NCI-H1105 (cell line): ENCODE data around the gene TRPV4.

ENCODE experiments used
- DNase-seq: peaks from one replicate; lab custom pipeline; 2025; lab: John Stamatoyannopoulos, UW

The TRPV4 gene

DNA sequence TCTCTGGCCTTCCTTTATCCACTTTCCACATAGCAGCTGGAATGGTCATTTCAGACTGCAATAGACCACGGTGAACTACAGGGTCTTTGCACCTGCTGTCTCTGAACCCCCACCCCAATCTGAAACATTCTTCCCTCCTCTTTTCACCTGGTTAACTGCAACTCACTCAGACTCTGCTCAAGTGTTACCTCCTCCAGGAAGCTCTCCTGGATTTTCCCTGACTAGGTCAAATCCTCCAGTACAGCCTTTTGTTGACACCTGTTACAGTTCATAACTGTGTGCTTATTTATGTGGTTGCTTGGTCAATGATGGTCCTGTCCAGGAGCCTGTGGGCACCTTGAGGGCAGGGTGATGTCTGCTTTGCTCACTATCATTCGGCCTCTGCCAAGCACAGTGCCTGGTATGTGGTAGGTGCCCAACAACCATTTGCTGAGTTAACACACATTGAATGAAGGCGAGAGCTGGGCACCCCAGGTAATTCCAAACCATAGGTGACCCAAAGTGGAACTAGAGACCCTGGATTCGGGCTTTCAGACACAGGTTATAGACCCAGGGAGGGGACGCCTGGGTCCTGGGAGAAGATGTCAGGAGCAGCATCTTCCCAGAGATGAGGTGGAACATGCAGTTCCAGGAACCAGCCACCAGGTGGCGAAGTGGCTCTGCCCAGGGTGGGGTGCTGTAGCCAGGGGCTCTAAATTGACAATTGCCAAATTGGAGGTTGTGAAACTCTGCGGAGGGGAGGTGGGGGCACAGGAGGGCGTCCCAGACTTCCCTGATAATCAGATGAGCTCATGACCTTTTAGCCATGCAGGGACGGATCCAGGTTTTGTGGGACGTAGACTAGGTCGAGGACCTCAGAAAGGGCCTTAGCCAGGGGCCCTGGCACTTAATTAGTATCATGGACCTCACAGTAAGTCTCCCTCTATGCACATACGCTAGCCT lies 28.1 kb downstream of the TRPV4 start:
- DNase-seq = peak; percentile 40

DNA sequence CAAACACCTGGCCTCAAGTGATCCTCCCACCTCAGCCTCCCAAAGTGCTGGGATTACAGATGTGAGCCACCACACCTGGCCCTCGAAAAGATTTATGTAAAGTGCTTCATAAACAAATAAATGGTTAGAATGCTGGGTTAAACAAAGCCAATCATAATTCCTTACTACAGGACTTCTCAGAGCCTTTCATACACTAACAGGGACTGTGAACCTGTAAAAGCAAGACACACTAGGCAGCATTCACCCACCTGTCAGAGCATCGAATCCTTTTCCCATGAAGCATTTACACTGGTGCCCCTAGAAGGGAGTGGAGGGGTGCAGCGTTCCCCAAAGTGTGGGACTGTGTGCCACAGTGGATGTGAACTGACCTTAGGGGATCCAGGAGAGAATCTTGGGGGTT lies 29.5 kb downstream of the TRPV4 start:
- no peak for DNase-seq

GRCh38 chr12:109802828-109803227 lies 30.4 kb downstream of the TRPV4 start:
- no peak for DNase-seq

- DNase-seq = no peak
These were observed 32.7 kb downstream of the TRPV4 start for GRCh38 chr12:109800536-109800935.

GRCh38 chr12:109798691-109799090 lies 34.5 kb downstream of the TRPV4 start:
- DNase-seq = no peak

DNA sequence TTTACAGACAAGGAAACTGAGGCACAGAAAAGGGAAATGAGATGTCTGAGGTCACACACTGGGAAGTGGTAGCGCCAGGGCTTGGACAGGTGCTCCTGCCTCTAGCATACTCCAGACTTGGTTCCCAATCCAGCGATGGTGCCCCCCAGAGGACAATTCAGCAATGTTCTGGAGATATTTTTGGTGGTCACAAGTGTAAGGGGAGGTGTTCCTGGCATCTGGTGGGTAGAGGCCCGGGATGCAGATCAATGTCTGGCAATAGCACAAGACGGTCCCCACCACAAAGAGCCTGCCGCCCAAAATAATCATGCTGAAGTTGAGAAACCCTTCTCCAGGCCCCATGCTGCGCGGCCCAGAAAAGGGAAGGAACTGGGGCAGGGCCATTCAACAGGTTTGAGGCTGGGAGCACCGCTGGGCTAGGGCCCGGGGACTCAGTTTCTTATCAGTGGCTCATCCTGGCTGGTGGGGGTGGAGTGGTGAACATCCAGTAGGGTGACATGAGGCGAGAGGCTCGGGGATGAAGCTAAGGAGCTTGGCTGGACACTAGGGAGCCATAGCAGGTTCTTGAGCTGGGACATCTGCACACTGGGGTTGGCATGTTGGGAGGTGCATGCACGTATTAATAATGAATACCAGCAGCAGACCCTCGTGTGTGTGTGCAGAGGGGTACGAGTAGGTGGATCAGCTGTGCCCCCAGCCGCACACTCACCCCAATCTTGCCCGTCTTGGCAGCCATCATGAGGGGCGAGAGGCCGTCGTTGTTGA lies 35.1 kb downstream of the TRPV4 start:
- no peak for DNase-seq

GRCh38 chr12:109796057-109796456 lies 37.1 kb downstream of the TRPV4 start:
- no peak for DNase-seq

DNA sequence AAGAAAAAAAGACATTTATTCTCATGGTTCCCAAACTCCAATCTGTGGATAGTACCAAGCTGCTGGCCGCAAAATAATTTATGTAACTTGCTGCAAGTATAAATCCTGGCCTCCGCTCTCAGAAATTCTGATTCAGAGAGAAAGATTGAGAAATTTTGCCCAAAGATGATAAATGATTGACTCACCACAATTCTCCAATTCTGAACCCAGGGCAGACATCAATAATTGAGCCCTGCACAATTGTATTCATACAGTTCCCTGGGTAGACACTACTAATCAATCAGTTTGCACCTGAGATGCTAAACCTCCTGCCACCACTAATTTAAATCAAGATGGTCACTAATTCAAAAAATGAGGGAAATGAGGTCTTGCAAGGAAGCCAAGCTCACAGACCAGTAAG lies 38.2 kb downstream of the TRPV4 start:
- DNase-seq = no peak

- no peak for DNase-seq
These were observed 39.2 kb downstream of the TRPV4 start for GRCh38 chr12:109793826-109794501.

DNA sequence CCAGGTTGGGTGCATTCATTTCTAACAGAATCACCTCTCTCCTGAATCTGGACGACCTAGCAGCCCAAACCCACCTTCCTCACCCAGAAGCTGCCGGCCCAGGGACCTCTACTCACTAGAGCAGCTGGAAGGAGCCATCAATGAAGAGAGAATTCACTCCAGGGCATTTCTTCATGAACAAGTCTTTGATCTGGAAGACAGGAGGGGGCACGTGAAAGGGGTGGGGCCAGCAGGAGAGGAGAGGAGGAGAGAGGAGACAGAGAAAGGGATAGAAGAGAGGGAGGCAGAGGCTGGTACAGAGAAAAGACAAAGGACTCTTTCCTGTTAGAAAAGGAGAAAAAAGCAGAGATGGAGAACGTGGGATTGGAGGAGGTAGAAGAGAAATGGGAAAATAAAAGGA lies 39.8 kb downstream of the TRPV4 start:
- DNase-seq = no peak

GRCh38 chr12:109792992-109793391 lies 40.2 kb downstream of the TRPV4 start:
- DNase-seq = no peak

- DNase-seq = no peak
These were observed 43.6 kb downstream of the TRPV4 start for GRCh38 chr12:109789526-109790048.

GRCh38 chr12:109786799-109787198 lies 46.4 kb downstream of the TRPV4 start:
- DNase-seq = no peak

DNA sequence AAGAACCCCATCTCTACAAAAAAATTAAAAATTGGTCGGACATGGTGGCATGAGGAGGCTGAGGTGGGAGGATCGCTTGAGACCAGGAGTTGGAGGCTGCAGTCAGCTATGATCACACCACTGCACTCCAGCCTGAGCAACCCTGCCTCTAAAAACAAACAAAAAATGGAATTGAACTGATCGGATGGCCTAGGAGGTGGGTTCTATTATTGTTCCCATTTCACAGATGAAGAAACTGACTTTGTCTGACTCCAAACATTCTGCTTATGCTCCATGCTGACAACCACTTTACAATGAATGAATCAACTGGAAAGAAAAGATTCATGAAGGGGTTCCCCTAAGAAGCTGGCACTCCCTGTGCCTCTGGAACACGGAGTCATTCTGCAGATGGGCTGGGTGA lies 47.3 kb downstream of the TRPV4 start:
- no peak for DNase-seq

DNA sequence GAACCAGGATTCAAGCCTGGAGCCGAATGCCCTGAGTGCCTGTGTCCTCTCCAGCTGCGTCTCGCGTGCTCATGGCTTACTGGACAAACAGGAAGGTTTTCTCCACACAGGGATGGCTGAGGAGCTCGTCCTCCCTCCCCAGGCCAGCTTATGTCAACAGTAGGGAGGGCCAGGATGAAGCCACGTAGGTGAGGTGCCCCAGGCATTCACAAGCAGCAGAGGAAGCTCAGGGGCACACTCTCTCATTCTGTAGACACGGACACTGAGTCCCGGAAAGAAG lies 49.3 kb downstream of the TRPV4 start:
- no peak for DNase-seq

DNA sequence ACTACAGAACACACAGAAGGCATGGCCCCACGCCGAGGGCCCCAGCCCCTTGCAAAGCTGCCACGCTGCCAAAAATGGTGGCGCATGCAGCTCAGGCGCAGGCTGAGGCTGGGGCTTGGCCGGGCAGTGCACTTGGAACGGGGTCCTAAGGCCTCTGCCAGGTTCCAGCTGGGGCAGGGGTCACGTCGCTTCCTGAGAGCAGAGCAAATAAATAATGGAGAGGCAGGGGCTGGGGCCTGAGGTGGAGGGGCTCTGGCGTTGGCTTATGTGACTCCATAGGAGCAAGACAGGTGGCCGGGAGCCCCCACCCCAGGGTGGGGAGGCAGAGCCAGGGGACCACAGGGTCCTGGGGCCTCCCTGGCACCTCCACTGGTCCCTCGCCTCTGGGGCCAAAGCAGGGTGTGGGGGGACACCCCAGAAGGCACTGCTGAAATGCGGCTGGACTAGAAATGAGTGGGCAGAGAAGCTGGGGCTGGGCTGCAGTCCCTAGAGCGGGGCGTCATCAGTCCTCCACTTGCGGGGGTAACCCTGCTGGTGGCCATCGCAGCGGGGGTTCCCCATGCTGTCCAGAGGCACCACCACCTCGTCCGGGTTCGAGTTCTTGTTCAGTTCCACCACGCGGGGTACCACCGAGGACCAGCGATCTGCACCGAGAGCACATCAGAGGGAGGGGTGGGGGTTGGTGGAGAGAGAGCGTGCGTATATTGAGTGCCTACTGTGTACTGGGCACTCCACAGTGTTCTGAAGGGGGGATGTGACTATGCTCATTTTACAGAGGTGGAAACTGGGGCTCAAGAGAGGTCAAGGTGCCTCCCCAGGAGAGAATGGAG lies 49.8 kb downstream of the TRPV4 start:
- no peak for DNase-seq

DNA sequence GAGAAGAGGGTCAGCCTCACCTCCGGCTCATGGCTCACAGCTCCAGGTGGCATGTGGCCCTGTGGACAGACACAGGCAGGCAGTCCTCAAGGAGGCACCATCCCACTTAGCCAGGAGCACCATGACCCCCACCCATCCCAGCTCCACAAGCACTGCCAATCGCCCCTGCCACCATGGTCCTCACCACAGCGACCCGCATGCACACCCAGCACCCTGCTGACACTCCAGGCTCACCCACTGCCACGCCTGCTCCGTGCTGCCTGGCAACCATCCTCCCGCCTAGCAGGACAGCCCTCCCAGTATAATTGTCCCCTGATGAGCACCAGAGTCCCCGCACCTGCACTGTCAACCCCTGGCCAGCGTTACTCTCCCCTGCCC lies 50.9 kb downstream of the TRPV4 start:
- DNase-seq = no peak

DNA sequence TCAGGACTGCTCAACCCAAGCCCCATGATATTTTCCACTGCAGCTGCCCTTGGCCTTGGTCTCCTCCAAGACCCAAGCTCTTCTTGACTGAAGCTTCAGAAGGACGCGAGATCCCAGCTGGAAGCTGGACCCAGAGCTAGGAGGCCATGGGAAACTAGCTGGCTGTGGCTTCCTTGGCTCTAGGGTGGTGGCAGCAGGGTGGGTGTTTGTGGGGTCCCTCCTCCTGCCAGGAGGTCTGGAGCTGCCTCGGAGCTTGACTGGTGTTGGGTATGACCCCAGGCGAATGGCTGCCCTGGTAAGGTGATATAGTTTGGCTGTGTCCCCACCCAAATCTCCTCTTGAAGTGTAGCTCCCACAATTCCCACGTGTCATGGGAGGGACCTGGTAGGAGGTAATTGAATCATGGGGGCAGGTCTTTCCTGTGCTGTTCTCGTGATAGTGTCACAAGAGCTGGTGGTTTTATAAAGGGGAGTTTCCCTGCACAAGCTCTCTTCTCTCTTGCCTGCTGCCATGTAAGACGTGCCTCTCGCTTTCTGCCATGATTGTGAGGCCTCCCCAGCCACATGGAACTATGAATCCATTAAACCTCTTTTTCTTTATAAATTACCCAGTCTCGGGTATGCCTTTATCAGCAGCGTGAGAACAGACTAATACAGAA lies 51.4 kb downstream of the TRPV4 start:
- no peak for DNase-seq

DNA sequence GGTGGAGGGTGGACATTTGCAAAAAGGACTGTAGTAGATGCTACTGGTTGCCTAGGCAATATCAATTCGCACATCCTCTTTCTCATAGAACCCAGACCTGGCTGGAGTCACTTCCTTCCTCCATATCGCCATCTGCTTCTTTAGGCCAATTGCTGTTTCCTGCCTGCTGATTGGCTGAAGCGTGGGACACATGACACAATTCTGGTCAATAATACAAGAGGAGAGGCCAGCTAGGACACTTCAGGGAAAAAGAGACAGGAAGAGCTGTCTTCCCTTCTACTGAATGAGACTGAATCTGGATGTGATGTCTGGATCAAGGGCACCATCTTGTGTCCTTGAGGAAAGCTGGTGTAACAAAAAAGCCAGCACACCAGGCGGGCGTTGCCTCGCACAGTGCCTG lies 53.8 kb downstream of the TRPV4 start:
- DNase-seq = no peak

DNA sequence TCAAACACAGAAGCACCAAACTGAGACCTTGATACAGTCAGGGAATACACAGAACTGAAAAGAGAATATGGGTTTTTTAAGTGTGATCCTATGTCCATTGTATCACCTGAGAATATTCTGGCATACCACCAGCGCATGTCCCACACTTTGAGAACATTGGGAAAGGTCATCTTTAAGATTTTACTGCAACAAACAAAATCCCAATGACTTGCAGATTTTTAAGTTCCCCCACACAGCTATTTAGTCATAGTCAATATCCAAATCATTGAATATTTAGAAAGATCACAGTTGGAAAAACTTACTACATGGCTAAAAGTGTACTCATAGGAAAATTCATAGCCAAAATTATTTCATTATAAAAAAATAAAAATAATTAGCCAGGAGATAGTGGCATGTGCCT lies 54.5 kb downstream of the TRPV4 start:
- no peak for DNase-seq

DNA sequence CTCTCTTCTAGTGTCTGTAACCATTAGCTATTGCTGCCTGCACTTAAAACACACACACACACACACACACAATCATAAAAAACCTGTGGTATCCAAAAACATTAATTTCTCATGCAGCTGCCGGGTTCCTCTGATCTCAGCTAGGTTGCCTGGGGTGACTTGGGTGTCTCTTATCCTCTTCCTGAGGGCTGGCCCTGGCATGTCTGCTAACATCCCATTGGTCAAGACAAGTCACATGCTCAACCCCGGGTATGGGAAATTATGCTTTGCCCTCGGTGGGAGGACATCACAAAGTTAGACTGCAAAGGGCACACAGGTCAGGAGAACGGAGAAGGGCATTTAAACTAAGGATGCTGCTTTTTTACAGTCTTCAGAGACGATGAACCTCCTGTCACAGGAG lies 55.7 kb downstream of the TRPV4 start:
- no peak for DNase-seq
